Nephron progenitor cell (in vitro differentiated cells): ENCODE results near the gene CRTC3.
"Not testable (repeated sequence)": the region's sequence is repeated elsewhere in the genome, so short reads cannot be mapped to it uniquely, and the experiment has no call there.

Experiments
- DNase-seq: peaks from one replicate; pipeline ENCODE4 v3.0.0; 2021
- H3K27ac Mint-ChIP-seq: 2 replicates; pipeline ENCODE4 v1.8.0; 2021; ENCODE audit warnings: mild to moderate bottlenecking, moderate library complexity, mixed read lengths
- H3K27me3 Mint-ChIP-seq: 2 replicates; pipeline ENCODE4 v1.8.0; 2021; ENCODE audit warnings: mild to moderate bottlenecking, low read depth, mixed read lengths; ENCODE audit not compliant: poor library complexity
- H3K36me3 Mint-ChIP-seq: 2 replicates; pipeline ENCODE4 v1.8.0; 2021; ENCODE audit warnings: low read depth, mixed read lengths
- H3K4me1 Mint-ChIP-seq: 2 replicates; pipeline ENCODE4 v1.8.0; 2021; ENCODE audit warnings: mixed read lengths
- H3K4me3 Mint-ChIP-seq: 2 replicates; pipeline ENCODE4 v1.8.0; 2021; ENCODE audit warnings: mild to moderate bottlenecking, moderate library complexity, mixed read lengths
- H3K9me3 Mint-ChIP-seq: 2 replicates; pipeline ENCODE4 v1.8.0; 2021; ENCODE audit warnings: mild to moderate bottlenecking, moderate library complexity, mixed read lengths
- CTCF ChIP-seq: fragments of 200-600 bp; sonication (generic); IDR thresholded peaks from 2 replicates; pipeline ENCODE4 v1.5.0; 2021; ENCODE audit warnings: antibody characterized with exemption

Gene CRTC3

GRCh38 chr15:90497376-90497775 is 32.3 kb upstream of the CRTC3 start:
- TF ChIP-seq CTCF: no peak
- H3K36me3 Mint-ChIP-seq: peaks cover 58% of the 10 kb centered on the region
- no peaks in the 10 kb centered on the region for H3K9me3 Mint-ChIP-seq
- H3K4me3 Mint-ChIP-seq: no peak overlapping the region
- H3K4me1 Mint-ChIP-seq: peaks cover 35% of the 10 kb centered on the region
- H3K27me3 Mint-ChIP-seq: no peaks in the 10 kb centered on the region
- no peak overlapping the region for H3K27ac Mint-ChIP-seq
- no peak for DNase-seq

- Mint-ChIP-seq H3K27ac (no peak overlapping the region), H3K4me3 (no peak overlapping the region), H3K36me3 (peaks cover 52% of the 10 kb centered on the region), H3K27me3 (no peaks in the 10 kb centered on the region), H3K9me3 (no peaks in the 10 kb centered on the region), H3K4me1 (peaks cover 35% of the 10 kb centered on the region)
- peak; percentile 3 for DNase-seq
- TF ChIP-seq CTCF: no peak
Measured at GRCh38 chr15:90497912-90498311, 31.8 kb upstream of the CRTC3 start.

GRCh38 chr15:90500171-90500570 is 29.6 kb upstream of the CRTC3 start:
- peak overlapping the region; percentile 45 for H3K27ac Mint-ChIP-seq
- peaks cover 31% of the 10 kb centered on the region for H3K36me3 Mint-ChIP-seq
- no peaks in the 10 kb centered on the region for H3K9me3 Mint-ChIP-seq
- H3K4me3 Mint-ChIP-seq: no peak overlapping the region
- H3K27me3 Mint-ChIP-seq: no peaks in the 10 kb centered on the region
- no peak for DNase-seq
- TF ChIP-seq CTCF: no peak
- H3K4me1 Mint-ChIP-seq: peaks cover 31% of the 10 kb centered on the region

GRCh38 chr15:90501898-90502297 is 27.8 kb upstream of the CRTC3 start:
- Mint-ChIP-seq H3K27me3 (no peaks in the 10 kb centered on the region), H3K4me1 (peaks cover 23% of the 10 kb centered on the region), H3K27ac (peak overlapping the region; percentile 2), H3K9me3 (no peaks in the 10 kb centered on the region), H3K36me3 (peaks cover 17% of the 10 kb centered on the region), H3K4me3 (no peak overlapping the region)
- no peak for DNase-seq
- TF ChIP-seq CTCF: no peak

GRCh38 chr15:90510781-90511180 is 18.9 kb upstream of the CRTC3 start:
- H3K9me3 Mint-ChIP-seq: peaks cover 43% of the 10 kb centered on the region
- H3K4me3 Mint-ChIP-seq, H3K27me3 Mint-ChIP-seq, DNase-seq, H3K27ac Mint-ChIP-seq, H3K36me3 Mint-ChIP-seq, H3K4me1 Mint-ChIP-seq: not testable (repeated sequence)

- H3K27me3 Mint-ChIP-seq: not testable (repeated sequence)
Measured at GRCh38 chr15:90511211-90511618, 18.5 kb upstream of the CRTC3 start.

GRCh38 chr15:90512276-90512675 is 17.4 kb upstream of the CRTC3 start:
- Mint-ChIP-seq H3K4me3 (no peak overlapping the region), H3K27me3 (peaks cover 10% of the 10 kb centered on the region), H3K36me3 (peaks cover 5% of the 10 kb centered on the region), H3K9me3 (peaks cover 43% of the 10 kb centered on the region), H3K27ac (no peak overlapping the region), H3K4me1 (no peaks in the 10 kb centered on the region)
- DNase-seq: no peak
- TF ChIP-seq CTCF: no peak

More at GRCh38 chr15:90511211-90511618, 18.5 kb upstream of the CRTC3 start:
- not testable (repeated sequence) for H3K4me1 Mint-ChIP-seq, H3K36me3 Mint-ChIP-seq, H3K4me3 Mint-ChIP-seq, H3K27ac Mint-ChIP-seq, DNase-seq
- H3K9me3 Mint-ChIP-seq: peaks cover 43% of the 10 kb centered on the region
